Lung (tissue), 12 donors: ENCODE measurements around the gene DSTN. TPM values are rescaled to one million over a fixed set of nuclear protein-coding genes. Genes with fewer than 3 reads are reported as not detected.
"Not testable (repeated sequence)": the region's sequence is repeated elsewhere in the genome, so short reads cannot be mapped to it uniquely, and the experiment has no call there.

Experiments
- ATAC-seq: fragments of 200-7000 bp; cut with Tn5 transposase; one replicate; pipeline ENCODE4 v1.9.1; 2020; ENCODE audit warnings: moderate number of reproducible peaks; ENCODE audit not compliant: insufficient read depth, low FRiP score
- DNase-seq, 3 donors: peaks; one replicate each; pipeline ENCODE4 v3.0.0-alpha.2; 2013 to 2017
- H3K27ac ChIP-seq, 2 donors: one replicate each; pipeline ENCODE4 v1.5.1; 2013; ENCODE audit warnings: mild to moderate bottlenecking in 2 of 2, moderate library complexity in 2 of 2, control low read depth in 1 of 2, inconsistent platforms in 1 of 2, low read depth in 1 of 2, low read length in 1 of 2
- H3K27me3 ChIP-seq, 3 donors: one replicate each; pipeline ENCODE4 v1.5.1; 2013; ENCODE audit warnings: low read length in 2 of 3; ENCODE audit not compliant: control insufficient read depth in 3 of 3, insufficient read depth in 3 of 3
- H3K36me3 ChIP-seq, 4 donors: one replicate each; pipeline ENCODE4 v1.5.1; 2013; ENCODE audit warnings: low read length in 4 of 4, mild to moderate bottlenecking in 1 of 4, moderate library complexity in 1 of 4; ENCODE audit not compliant: control insufficient read depth in 4 of 4, insufficient read depth in 4 of 4
- H3K4me1 ChIP-seq, 5 donors: one replicate each; pipeline ENCODE4 v1.5.1; 2013; ENCODE audit warnings: low read length in 5 of 5, mild to moderate bottlenecking in 2 of 5, moderate library complexity in 1 of 5; ENCODE audit not compliant: control insufficient read depth in 5 of 5, insufficient read depth in 5 of 5
- H3K4me3 ChIP-seq: one replicate; pipeline ENCODE4 v1.5.1; 2013; ENCODE audit warnings: mild to moderate bottlenecking, control low read depth, moderate library complexity
- H3K9ac ChIP-seq, 2 donors: one replicate each; pipeline ENCODE4 v1.5.1; 2013; ENCODE audit warnings: low read length in 2 of 2, control low read depth in 1 of 2; ENCODE audit not compliant: insufficient read depth in 1 of 2
- H3K9me3 ChIP-seq, 4 donors: one replicate each; pipeline ENCODE4 v1.5.1; 2013; ENCODE audit warnings: low read length in 3 of 4, mild to moderate bottlenecking in 1 of 4, moderate library complexity in 1 of 4; ENCODE audit not compliant: control insufficient read depth in 4 of 4, insufficient read depth in 3 of 4
- CTCF ChIP-seq: IDR thresholded peaks from 2 replicates; pipeline ENCODE4 v1.5.1; 2012; ENCODE audit warnings: mild to moderate bottlenecking; ENCODE audit errors: control extremely low read depth, extremely low read depth
- WGBS, 2 donors: extraction: QIAGEN DNeasy Blood & Tissue Kit; methylation state at CpG; one replicate each; pipeline ENCODE4 v1.1.7; 2013; 5-methylcytosine and 5-hydroxymethylcytosine counted together
- polyA plus RNA-seq, 2 donors: library from polyadenylated mRNA; stranded (reverse); fragments of 200-250 nt; gene quantifications; one replicate each; pipeline ENCODE4 v1.2.1, GENCODE V29; 2013
- total RNA-seq, 2 donors: library from RNA; depleted of rRNA in 1 of 2; stranded (reverse); fragments of >200 nt in 1 of 2; gene quantifications; one replicate each; pipeline ENCODE4 v1.2.1, GENCODE V29; 2014 to 2021
- donor health status: control.
- donor health status: control.
- donor health status: Bipolar disorder and iron deficiency.
- donor health status: healthy.
- donor health status: DM: yes; HTN: yes; CAD: no.

DSTN gene
- total and polyA plus RNA-seq, 4 donors, result 313 to 532 (median 380) TPM

- peaks cover 9 to 32% (median 18%) of the 10 kb centered on the region in 4 donors for H3K36me3 ChIP-seq
- WGBS, 2 donors, result 98 to 100% methylated on average over 2 of the region's 2 CpGs
- no peaks in the 10 kb centered on the region for H3K27me3 ChIP-seq
- TF ChIP-seq CTCF, result no peak
- ATAC-seq (no peak), DNase-seq (no peak)
- no peak overlapping the region for H3K9ac ChIP-seq
- peaks cover 0 to 6% (median 0%) of the 10 kb centered on the region in 4 donors for H3K9me3 ChIP-seq
- no peak overlapping the region for H3K4me3 ChIP-seq
- peaks cover 0 to 10% (median 3%) of the 10 kb centered on the region in 5 donors for H3K4me1 ChIP-seq
- H3K27ac ChIP-seq, result no peak overlapping the region
Measured at GRCh38 chr20:17658648-17658993, 88.7 kb downstream of the DSTN start.

GRCh38 chr20:17659344-17659743 is 89.5 kb downstream of the DSTN start:
- peaks cover 0 to 10% (median 3%) of the 10 kb centered on the region in 5 donors for H3K4me1 ChIP-seq
- not testable (repeated sequence) for H3K27me3 ChIP-seq, DNase-seq, H3K9ac ChIP-seq, H3K27ac ChIP-seq, H3K9me3 ChIP-seq, ATAC-seq, H3K4me3 ChIP-seq
- 95 to 97% methylated on average over 5 to 7 of the region's 7 CpGs for WGBS, 2 donors
- H3K36me3 ChIP-seq, result peaks cover 9 to 28% (median 19%) of the 10 kb centered on the region in 4 donors

Other genes with a start within 250 kb of the DSTN start
- gene BFSP1, start 38.7 kb upstream of the DSTN start, total RNA-seq, result 1 to 10 TPM; 1.7 to 2.8 TPM
- 1 to 10 TPM in 1 of 2 donors, under 1 TPM in 1; 0.65 to 1.9 TPM for gene BFSP1, start 38.7 kb upstream of the DSTN start, polyA plus RNA-seq
- gene RRBP1, start 112.2 kb downstream of the DSTN start, total RNA-seq, result 100 to 1,000 TPM; 137 to 208 TPM
- gene RRBP1, start 112.2 kb downstream of the DSTN start, polyA plus RNA-seq, result 100 to 1,000 TPM; 106 to 117 TPM
- not detected for gene BANF2, start 129.9 kb downstream of the DSTN start, total RNA-seq
- not detected for gene BANF2, start 129.9 kb downstream of the DSTN start, polyA plus RNA-seq